HCT116 (cell line): Measurements from ENCODE around the gene ZFPL1.

Experiments
- CTCF ChIP-seq, 3 experiments: fragments of 200-600 bp in 1 of 3; sonication (generic) in 1 of 3; IDR thresholded peaks in 2 of 3; conservative IDR thresholded peaks in 1 of 3; 2 replicates each; pipeline ENCODE4 v1.5.1; 2012 to 2017; ENCODE audit warnings: low read depth in 2 of 3, low read length in 2 of 3, antibody characterized with exemption in 1 of 3, borderline replicate concordance in 1 of 3, control low read depth in 1 of 3, mild to moderate bottlenecking in 1 of 3, mixed read lengths in 1 of 3, mixed run types in 1 of 3, moderate library complexity in 1 of 3; ENCODE audit not compliant: insufficient read depth in 1 of 3
- EGR1 ChIP-seq: IDR thresholded peaks from 2 replicates; pipeline ENCODE4 v1.6.1; 2012; ENCODE audit warnings: low read depth
- EZH2 ChIP-seq: fragments of 200-600 bp; sonication (generic); IDR thresholded peaks from 2 replicates; pipeline ENCODE4 v1.6.1; 2017; ENCODE audit warnings: antibody characterized with exemption, mixed run types
- MAX ChIP-seq: IDR thresholded peaks from 2 replicates; pipeline ENCODE4 v1.6.1; 2012
- POLR2A ChIP-seq: IDR thresholded peaks from 2 replicates; pipeline ENCODE4 v1.7.0; 2011; ENCODE audit warnings: borderline replicate concordance; ENCODE audit not compliant: insufficient read depth, insufficient read length; ENCODE audit errors: extremely low read depth
- POLR2AphosphoS5 ChIP-seq: IDR thresholded peaks from 2 replicates; pipeline ENCODE4 v1.6.1; 2011; ENCODE audit warnings: mild to moderate bottlenecking, low read depth, low read length, moderate library complexity
- RAD21 ChIP-seq: IDR thresholded peaks from 2 replicates; pipeline ENCODE4 v1.6.1; 2012; ENCODE audit warnings: low read depth, mild to moderate bottlenecking
- SP1 ChIP-seq: IDR thresholded peaks from 2 replicates; pipeline ENCODE4 v1.6.1; 2012; ENCODE audit warnings: low read depth
- TCF7L2 ChIP-seq: IDR thresholded peaks from 2 replicates; pipeline ENCODE4 v1.7.0; 2011; ENCODE audit warnings: borderline replicate concordance, inconsistent platforms; ENCODE audit not compliant: insufficient read depth, insufficient read length; ENCODE audit errors: extremely low read depth
- ZNF274 ChIP-seq: fragments of 200-500 bp; sonication (Bioruptor generic); IDR thresholded peaks from 2 replicates; pipeline ENCODE4 v1.6.1; 2014; ENCODE audit warnings: mild to moderate bottlenecking, low read depth, low read length, inconsistent platforms
- TF ChIP-seq, protein P1 (sequence below): IDR thresholded peaks from 2 replicates; pipeline ENCODE4 v1.6.1; 2012; ENCODE audit warnings: low read depth

GRCh38 chr11:65034423-65034822 lies 49.6 kb upstream of the ZFPL1 start:
- TF ChIP-seq MAX (no peak), RAD21 (no peak), CTCF (IDR thresholded peaks at IDR 0.05 in 2 of 3, conservative IDR thresholded peaks at IDR 0.05 in 1 of 3; ENCODE audit: borderline replicate concordance in 1 of 3, insufficient read depth in 1 of 3, low read depth in 2 of 3, low read length in 2 of 3) (no peak), ZNF274 (no peak), TCF7L2 (no peak), POLR2A (no peak), EZH2 (no peak), SP1 (no peak), POLR2AphosphoS5 (no peak), EGR1 (no peak)
- TF ChIP-seq, protein P1, sequence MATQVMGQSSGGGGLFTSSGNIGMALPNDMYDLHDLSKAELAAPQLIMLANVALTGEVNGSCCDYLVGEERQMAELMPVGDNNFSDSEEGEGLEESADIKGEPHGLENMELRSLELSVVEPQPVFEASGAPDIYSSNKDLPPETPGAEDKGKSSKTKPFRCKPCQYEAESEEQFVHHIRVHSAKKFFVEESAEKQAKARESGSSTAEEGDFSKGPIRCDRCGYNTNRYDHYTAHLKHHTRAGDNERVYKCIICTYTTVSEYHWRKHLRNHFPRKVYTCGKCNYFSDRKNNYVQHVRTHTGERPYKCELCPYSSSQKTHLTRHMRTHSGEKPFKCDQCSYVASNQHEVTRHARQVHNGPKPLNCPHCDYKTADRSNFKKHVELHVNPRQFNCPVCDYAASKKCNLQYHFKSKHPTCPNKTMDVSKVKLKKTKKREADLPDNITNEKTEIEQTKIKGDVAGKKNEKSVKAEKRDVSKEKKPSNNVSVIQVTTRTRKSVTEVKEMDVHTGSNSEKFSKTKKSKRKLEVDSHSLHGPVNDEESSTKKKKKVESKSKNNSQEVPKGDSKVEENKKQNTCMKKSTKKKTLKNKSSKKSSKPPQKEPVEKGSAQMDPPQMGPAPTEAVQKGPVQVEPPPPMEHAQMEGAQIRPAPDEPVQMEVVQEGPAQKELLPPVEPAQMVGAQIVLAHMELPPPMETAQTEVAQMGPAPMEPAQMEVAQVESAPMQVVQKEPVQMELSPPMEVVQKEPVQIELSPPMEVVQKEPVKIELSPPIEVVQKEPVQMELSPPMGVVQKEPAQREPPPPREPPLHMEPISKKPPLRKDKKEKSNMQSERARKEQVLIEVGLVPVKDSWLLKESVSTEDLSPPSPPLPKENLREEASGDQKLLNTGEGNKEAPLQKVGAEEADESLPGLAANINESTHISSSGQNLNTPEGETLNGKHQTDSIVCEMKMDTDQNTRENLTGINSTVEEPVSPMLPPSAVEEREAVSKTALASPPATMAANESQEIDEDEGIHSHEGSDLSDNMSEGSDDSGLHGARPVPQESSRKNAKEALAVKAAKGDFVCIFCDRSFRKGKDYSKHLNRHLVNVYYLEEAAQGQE, result no peak
